WERI-Rb-1 (cell line): Measurements from ENCODE around the gene SPACA7.
"Not testable (repeated sequence)": the region's sequence is repeated elsewhere in the genome, so short reads cannot be mapped to it uniquely, and the experiment has no call there.

Experiments
- DNase-seq: peaks from one replicate; pipeline ENCODE4 v3.0.0-alpha.2; 2020
- H3K27ac ChIP-seq: fragments of 250-450 bp; sonication (Bioruptor Pico); 2 replicates; pipeline ENCODE4 v1.5.1; 2020; ENCODE audit warnings: mild to moderate bottlenecking, moderate library complexity
- H3K27me3 ChIP-seq: fragments of 250-450 bp; sonication (Bioruptor Pico); 2 replicates; pipeline ENCODE4 v1.5.1; 2021; ENCODE audit warnings: mild to moderate bottlenecking, low read depth, moderate library complexity; ENCODE audit not compliant: insufficient read depth, severe bottlenecking
- H3K36me3 ChIP-seq: fragments of 250-450 bp; sonication (Bioruptor Pico); 2 replicates; pipeline ENCODE4 v1.5.1; 2020; ENCODE audit warnings: mild to moderate bottlenecking, moderate library complexity
- H3K4me3 ChIP-seq: 2 replicates; pipeline ENCODE4 v1.5.1; 2011; ENCODE audit warnings: low read depth, mild to moderate bottlenecking, control low read depth, low read length
- H3K9me3 ChIP-seq: fragments of 250-450 bp; sonication (Bioruptor Pico); 2 replicates; pipeline ENCODE4 v1.5.1; 2021; ENCODE audit warnings: mild to moderate bottlenecking, moderate library complexity; ENCODE audit not compliant: severe bottlenecking
- TF ChIP-seq, protein P1 (sequence below): IDR thresholded peaks from 2 replicates; pipeline ENCODE4 v1.5.1; 2011; ENCODE audit warnings: low read depth, mild to moderate bottlenecking, control low read depth, inconsistent platforms, low read length

SPACA7 gene

DNA sequence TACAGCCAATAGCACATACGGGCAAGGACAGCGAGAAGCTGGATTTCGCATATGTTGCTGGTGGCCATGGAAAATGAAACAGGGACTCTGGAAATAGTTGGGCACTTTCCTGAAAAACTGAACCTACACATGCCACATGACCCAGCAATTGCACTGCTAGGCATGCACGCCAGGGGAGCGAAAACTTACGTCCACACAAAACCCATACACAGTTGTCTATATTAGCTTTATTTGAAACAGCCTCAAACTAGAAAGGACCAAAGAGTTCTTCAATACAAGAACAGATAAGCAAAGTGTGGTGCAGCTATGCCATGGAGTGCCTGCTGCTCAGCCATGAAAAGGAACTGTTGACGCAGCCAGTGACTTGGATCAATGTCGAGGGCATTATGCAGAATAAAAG, 7.3 kb upstream of the SPACA7 start:
- H3K36me3 ChIP-seq = no peaks in the 10 kb centered on the region
- TF ChIP-seq, protein P1, sequence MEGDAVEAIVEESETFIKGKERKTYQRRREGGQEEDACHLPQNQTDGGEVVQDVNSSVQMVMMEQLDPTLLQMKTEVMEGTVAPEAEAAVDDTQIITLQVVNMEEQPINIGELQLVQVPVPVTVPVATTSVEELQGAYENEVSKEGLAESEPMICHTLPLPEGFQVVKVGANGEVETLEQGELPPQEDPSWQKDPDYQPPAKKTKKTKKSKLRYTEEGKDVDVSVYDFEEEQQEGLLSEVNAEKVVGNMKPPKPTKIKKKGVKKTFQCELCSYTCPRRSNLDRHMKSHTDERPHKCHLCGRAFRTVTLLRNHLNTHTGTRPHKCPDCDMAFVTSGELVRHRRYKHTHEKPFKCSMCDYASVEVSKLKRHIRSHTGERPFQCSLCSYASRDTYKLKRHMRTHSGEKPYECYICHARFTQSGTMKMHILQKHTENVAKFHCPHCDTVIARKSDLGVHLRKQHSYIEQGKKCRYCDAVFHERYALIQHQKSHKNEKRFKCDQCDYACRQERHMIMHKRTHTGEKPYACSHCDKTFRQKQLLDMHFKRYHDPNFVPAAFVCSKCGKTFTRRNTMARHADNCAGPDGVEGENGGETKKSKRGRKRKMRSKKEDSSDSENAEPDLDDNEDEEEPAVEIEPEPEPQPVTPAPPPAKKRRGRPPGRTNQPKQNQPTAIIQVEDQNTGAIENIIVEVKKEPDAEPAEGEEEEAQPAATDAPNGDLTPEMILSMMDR = no peak
- peaks cover 96% of the 10 kb centered on the region for H3K27me3 ChIP-seq
- no peak for DNase-seq
- no peak overlapping the region for H3K4me3 ChIP-seq
- no peak overlapping the region for H3K27ac ChIP-seq
- H3K9me3 ChIP-seq = peaks cover 3% of the 10 kb centered on the region

DNA sequence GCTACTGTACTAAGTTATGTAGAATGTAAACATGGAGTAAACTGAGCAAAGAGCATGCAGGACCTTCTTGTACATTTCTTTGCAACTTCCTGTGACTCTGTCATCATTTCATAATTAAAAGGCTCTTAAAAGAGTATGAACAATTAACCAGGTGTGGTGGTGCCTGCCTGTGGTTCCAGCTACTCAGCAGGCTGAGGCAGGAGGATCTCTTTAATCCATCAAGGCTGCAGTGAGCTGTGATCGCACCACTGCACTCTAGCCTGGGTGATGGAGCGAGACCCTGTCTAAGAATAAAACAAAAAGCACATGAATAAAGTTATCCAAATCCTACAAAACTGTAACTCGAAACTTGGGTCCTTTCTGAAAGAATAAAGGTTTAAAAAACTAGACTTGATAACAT, 5.8 kb upstream of the SPACA7 start:
- no peak overlapping the region for H3K4me3 ChIP-seq
- H3K27me3 ChIP-seq = peaks cover 96% of the 10 kb centered on the region
- H3K36me3 ChIP-seq = no peaks in the 10 kb centered on the region
- H3K27ac ChIP-seq = no peak overlapping the region
- TF ChIP-seq, protein P1 = no peak
- DNase-seq = no peak
- H3K9me3 ChIP-seq = peaks cover 14% of the 10 kb centered on the region

DNA sequence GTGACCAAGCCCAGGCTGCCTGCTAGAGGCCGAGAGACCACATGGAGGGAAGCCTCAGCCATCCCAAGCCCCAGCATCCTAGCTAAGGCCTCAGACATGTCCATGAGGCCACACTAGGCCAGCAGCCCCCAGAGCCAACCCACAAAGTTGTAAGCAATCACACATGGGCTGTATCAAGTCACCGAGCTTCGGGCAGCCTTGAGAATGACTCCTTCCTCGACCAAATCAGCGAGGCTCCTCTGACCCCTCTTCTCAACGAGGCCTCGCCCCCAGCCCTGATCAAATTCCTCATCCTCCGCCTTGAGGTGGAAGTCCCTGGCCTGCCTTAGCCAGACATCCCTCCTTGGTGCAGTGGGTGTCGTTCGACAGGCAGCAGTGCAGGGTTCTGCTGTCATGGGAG, 1.9 kb upstream of the SPACA7 start:
- H3K27me3 ChIP-seq = peaks cover 95% of the 10 kb centered on the region
- TF ChIP-seq, protein P1 = no peak

DNA sequence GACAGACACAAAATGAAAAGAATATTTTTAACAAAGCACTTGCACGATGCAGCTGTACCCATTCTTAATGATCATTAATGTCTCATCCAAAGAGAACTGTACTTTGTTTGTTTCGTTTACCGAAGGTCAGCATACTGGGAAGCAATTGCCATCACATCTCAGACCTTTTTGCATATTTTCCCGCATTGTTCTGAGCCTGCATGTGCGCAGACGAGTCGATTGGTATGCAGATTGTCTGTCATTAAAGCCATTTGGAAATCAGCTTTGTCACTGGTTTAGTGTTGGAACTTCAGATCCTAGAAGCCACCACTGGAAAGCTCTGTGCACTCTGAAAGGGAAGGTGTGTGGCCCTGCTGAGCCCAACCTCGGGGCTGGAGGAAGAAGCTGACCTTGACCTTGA, 15.6 kb downstream of the SPACA7 start:
- Histone ChIP-seq H3K36me3 (no peaks in the 10 kb centered on the region), H3K27ac (no peak overlapping the region), H3K4me3 (no peak overlapping the region), H3K27me3 (peaks cover 92% of the 10 kb centered on the region), H3K9me3 (peaks cover 14% of the 10 kb centered on the region)
- TF ChIP-seq, protein P1 = no peak
- DNase-seq = no peak

More for the DNA sequence above, 1.9 kb upstream of the SPACA7 start:
- Histone ChIP-seq H3K4me3 (no peak overlapping the region), H3K27ac (no peak overlapping the region), H3K36me3 (no peaks in the 10 kb centered on the region), H3K9me3 (peaks cover 15% of the 10 kb centered on the region)
- DNase-seq = no peak

DNA sequence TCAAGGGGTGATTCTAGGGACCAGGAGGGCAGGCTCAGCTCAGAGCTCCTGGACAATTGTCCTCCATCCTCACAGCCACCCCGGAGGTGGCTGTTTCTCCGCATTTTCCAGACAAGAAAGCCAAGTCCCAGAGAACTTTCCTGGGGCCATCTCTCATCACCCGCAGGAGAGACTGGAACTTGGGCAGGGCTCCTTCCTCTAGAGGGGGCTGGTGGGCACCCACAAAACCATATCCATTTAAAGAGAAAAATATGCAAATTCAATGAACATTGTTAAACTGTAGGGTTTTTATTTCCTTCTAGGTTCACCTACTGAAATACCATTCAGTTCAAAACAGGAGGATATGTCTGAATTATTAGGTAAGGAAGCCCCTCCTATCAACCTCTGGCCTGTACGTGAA, 16.6 kb downstream of the SPACA7 start:
- no peak overlapping the region for H3K27ac ChIP-seq
- peaks cover 14% of the 10 kb centered on the region for H3K9me3 ChIP-seq
- no peak overlapping the region for H3K4me3 ChIP-seq
- no peak for DNase-seq
- TF ChIP-seq, protein P1 = peak; percentile 29; the same call in 1 of the 2 replicates
- peaks cover 92% of the 10 kb centered on the region for H3K27me3 ChIP-seq
- no peaks in the 10 kb centered on the region for H3K36me3 ChIP-seq

DNA sequence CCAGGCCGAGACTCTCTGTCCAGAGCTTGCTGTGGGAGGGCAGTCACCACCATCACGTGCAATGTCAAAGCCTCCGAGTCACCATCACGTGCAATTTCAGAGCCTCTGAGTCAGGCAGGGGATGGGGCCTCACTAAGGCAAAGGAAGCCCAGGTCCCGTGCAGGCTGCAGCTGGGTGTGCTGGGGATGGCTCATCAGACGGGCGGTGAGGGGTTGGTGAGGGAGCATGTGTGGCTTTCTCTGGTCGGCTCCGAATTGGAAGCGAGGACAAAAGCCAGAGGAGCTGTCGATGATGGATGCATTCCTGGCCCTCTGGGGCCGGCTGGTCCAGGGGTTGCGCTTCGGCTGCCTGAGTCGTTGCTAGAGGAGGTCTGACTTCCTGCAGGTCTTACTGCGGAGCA, 18.9 kb downstream of the SPACA7 start:
- H3K9me3 ChIP-seq = peaks cover 14% of the 10 kb centered on the region
- H3K36me3 ChIP-seq, H3K4me3 ChIP-seq, DNase-seq, H3K27ac ChIP-seq: not testable (repeated sequence)
- peaks cover 87% of the 10 kb centered on the region for H3K27me3 ChIP-seq

DNA sequence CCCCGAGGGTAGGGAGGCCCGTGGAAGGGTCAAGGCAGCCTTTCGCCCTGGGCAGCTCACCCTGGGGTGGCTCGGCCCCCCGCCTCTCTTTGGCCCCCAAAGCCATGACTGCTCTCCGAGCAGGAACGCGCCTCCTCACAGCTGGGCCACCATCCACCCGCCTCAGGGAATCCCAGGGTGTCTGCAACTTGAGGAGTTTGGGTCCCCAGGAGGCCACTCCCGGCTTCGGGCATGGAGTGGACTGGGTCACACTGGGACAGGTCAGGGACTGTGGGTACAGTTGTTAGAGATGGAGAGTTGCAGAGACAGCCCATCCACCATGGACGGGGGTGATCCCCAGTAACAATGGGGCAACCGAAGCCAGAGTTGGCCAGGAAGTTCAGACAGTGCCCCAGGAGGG, 19.8 kb downstream of the SPACA7 start:
- peaks cover 87% of the 10 kb centered on the region for H3K27me3 ChIP-seq
- not testable (repeated sequence) for DNase-seq, H3K27ac ChIP-seq, H3K36me3 ChIP-seq, H3K9me3 ChIP-seq, H3K4me3 ChIP-seq
